Measurements from ENCODE around the gene IQGAP2.

Gene IQGAP2

DNA sequence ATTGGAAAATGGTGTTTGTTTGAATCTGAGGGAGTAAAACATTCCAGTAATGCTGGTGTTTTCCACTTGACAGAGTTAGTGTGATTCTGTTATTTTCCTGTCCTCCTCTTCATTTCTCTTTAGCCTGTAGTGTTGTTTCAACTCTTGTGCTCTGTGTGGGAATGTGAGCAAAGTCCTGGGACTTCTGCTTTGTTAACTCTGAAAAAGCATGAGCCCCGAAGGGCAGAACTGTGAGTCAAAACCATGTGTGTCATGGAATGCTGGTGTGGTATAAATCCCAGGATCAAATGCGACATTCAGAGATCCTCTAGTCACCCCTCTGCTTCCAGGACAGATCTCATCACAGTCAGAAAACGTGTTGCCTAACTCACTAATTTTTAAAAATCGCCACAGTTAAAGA is 321.8 kb downstream of the IQGAP2 start:
- TF ChIP-seq, protein P1, sequence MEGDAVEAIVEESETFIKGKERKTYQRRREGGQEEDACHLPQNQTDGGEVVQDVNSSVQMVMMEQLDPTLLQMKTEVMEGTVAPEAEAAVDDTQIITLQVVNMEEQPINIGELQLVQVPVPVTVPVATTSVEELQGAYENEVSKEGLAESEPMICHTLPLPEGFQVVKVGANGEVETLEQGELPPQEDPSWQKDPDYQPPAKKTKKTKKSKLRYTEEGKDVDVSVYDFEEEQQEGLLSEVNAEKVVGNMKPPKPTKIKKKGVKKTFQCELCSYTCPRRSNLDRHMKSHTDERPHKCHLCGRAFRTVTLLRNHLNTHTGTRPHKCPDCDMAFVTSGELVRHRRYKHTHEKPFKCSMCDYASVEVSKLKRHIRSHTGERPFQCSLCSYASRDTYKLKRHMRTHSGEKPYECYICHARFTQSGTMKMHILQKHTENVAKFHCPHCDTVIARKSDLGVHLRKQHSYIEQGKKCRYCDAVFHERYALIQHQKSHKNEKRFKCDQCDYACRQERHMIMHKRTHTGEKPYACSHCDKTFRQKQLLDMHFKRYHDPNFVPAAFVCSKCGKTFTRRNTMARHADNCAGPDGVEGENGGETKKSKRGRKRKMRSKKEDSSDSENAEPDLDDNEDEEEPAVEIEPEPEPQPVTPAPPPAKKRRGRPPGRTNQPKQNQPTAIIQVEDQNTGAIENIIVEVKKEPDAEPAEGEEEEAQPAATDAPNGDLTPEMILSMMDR (IDR thresholded peaks at IDR 0.05), result no peak
- H3K27ac ChIP-seq, result no peak overlapping the region

GRCh38 chr5:76728965-76729364 is 325.9 kb downstream of the IQGAP2 start:
- TF ChIP-seq, protein P1 (IDR thresholded peaks at IDR 0.05), result no peak

More for the DNA sequence above, 321.8 kb downstream of the IQGAP2 start:
- Histone ChIP-seq H3K27me3 (ENCODE audit: control insufficient read depth, insufficient read depth, low read length) (no peaks in the 10 kb centered on the region), H3K79me2 (no peaks in the 10 kb centered on the region), H3K9ac (no peak overlapping the region), H3K4me3 (ENCODE audit: low read depth, low read length) (no peak overlapping the region), H3K9me3 (ENCODE audit: control insufficient read depth, low read length) (no peaks in the 10 kb centered on the region), H3K4me1 (no peaks in the 10 kb centered on the region), H2AFZ (no peak overlapping the region), H3K36me3 (ENCODE audit: control insufficient read depth, insufficient read depth, low read length) (peaks cover 3% of the 10 kb centered on the region), H3K4me2 (ENCODE audit: low read length) (no peak overlapping the region)

GRCh38 chr5:76729373-76730290 is 326.5 kb downstream of the IQGAP2 start:
- Histone ChIP-seq H3K9me3 (ENCODE audit: control insufficient read depth, low read length) (no peaks in the 10 kb centered on the region), H3K36me3 (ENCODE audit: control insufficient read depth, insufficient read depth, low read length) (peaks cover 4% of the 10 kb centered on the region), H3K79me2 (no peaks in the 10 kb centered on the region), H3K4me2 (ENCODE audit: low read length) (no peak overlapping the region), H3K9ac (no peak overlapping the region), H3K4me3 (ENCODE audit: low read depth, low read length) (no peak overlapping the region), H3K27ac (no peak overlapping the region), H3K4me1 (no peaks in the 10 kb centered on the region), H3K27me3 (ENCODE audit: control insufficient read depth, insufficient read depth, low read length) (no peaks in the 10 kb centered on the region), H2AFZ (no peak overlapping the region)
- TF ChIP-seq, protein P1 (IDR thresholded peaks at IDR 0.05), result no peak

More at GRCh38 chr5:76728965-76729364, 325.9 kb downstream of the IQGAP2 start:
- H3K4me1 ChIP-seq, result no peaks in the 10 kb centered on the region
- H3K79me2 ChIP-seq, result no peaks in the 10 kb centered on the region
- H3K9me3 ChIP-seq (ENCODE audit: control insufficient read depth, low read length), result no peaks in the 10 kb centered on the region
- no peak overlapping the region for H2AFZ ChIP-seq
- no peak overlapping the region for H3K9ac ChIP-seq
- no peak overlapping the region for H3K4me3 ChIP-seq (ENCODE audit: low read depth, low read length)
- no peak overlapping the region for H3K27ac ChIP-seq
- peaks cover 4% of the 10 kb centered on the region for H3K36me3 ChIP-seq (ENCODE audit: control insufficient read depth, insufficient read depth, low read length)
- H3K4me2 ChIP-seq (ENCODE audit: low read length), result no peak overlapping the region
- no peaks in the 10 kb centered on the region for H3K27me3 ChIP-seq (ENCODE audit: control insufficient read depth, insufficient read depth, low read length)

DNA sequence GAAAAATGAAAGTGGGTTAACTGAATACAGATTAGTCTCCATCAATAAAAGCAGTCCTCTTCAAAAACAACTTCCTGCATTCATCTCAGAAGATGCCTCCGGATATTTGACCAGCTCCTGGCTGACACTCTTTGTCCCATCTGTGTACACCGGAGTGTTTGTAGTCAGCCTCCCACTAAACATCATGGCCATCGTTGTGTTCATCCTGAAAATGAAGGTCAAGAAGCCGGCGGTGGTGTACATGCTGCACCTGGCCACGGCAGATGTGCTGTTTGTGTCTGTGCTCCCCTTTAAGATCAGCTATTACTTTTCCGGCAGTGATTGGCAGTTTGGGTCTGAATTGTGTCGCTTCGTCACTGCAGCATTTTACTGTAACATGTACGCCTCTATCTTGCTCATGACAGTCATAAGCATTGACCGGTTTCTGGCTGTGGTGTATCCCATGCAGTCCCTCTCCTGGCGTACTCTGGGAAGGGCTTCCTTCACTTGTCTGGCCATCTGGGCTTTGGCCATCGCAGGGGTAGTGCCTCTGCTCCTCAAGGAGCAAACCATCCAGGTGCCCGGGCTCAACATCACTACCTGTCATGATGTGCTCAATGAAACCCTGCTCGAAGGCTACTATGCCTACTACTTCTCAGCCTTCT is 329.4 kb downstream of the IQGAP2 start:
- no peaks in the 10 kb centered on the region for H3K79me2 ChIP-seq
- H3K27ac ChIP-seq, result no peak overlapping the region
- no peak overlapping the region for H3K9ac ChIP-seq
- TF ChIP-seq, protein P1 (IDR thresholded peaks at IDR 0.05), result no peak
- no peaks in the 10 kb centered on the region for H3K27me3 ChIP-seq (ENCODE audit: control insufficient read depth, insufficient read depth, low read length)
- peaks cover 5% of the 10 kb centered on the region for H3K4me1 ChIP-seq
- H3K4me3 ChIP-seq (ENCODE audit: low read depth, low read length), result no peak overlapping the region
- H2AFZ ChIP-seq, result no peak overlapping the region
- peaks cover 4% of the 10 kb centered on the region for H3K36me3 ChIP-seq (ENCODE audit: control insufficient read depth, insufficient read depth, low read length)
- no peaks in the 10 kb centered on the region for H3K9me3 ChIP-seq (ENCODE audit: control insufficient read depth, low read length)
- H3K4me2 ChIP-seq (ENCODE audit: low read length), result no peak overlapping the region
